ENCODE results near the gene SMIM7.
"Not testable (repeated sequence)": the region's sequence is repeated elsewhere in the genome, so short reads cannot be mapped to it uniquely, and the experiment has no call there.

The SMIM7 gene

DNA sequence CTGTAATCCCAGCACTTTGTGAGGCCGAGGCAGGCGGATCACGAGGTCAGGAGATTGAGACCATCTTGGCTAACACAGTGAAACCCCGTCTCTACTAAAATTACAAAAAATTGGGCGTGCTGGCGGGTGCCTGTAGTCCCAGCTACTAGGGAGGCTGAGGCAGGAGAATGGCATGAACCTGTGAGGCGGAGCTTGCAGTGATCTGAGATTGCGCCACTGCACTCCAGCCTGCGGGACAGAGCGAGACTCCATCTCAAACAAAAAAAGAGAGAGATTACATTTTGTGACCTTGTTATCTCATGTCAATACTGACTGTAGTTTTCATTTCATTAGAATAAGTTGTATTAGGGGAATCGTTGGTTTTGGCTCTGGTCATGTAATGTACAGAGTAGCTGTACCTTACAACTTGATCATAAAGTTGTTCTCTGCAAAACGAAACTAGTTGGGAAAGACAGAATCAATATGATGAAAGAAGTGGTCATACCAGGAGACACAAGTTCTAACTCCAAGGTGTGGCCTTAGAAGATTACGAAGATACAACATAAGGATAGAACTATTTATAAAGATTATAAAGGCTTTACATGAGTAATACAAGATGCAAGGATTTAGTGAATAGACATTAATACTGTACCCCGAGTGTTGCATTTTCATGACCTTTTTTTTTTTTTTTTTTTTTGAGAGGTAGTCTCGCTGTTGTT lies 16.3 kb upstream of the SMIM7 start:
- Histone ChIP-seq H3K4me2 (ENCODE audit: low read length) (no peak overlapping the region), H3F3A (ENCODE audit: control insufficient read depth, insufficient read depth) (no peaks in the 10 kb centered on the region), H3K9me2 (replicated peaks; ENCODE audit: control insufficient read depth, low read length) (no peaks in the 10 kb centered on the region), H3K4me3 (ENCODE audit: low read length) (no peak overlapping the region), H3K79me2 (ENCODE audit: control insufficient read depth, low read length) (peaks cover 49% of the 10 kb centered on the region), H4K20me1 (ENCODE audit: control insufficient read depth, insufficient read depth, low read depth, low read length) (no peaks in the 10 kb centered on the region), H3K9me3 (ENCODE audit: control insufficient read depth, insufficient read depth, low read length) (no peaks in the 10 kb centered on the region), H3K27me3 (ENCODE audit: control insufficient read depth, low read length) (no peaks in the 10 kb centered on the region), H3K36me3 (ENCODE audit: control insufficient read depth, low read length) (peaks cover 50% of the 10 kb centered on the region), H3K4me1 (ENCODE audit: control insufficient read depth, low read length) (no peaks in the 10 kb centered on the region), H3K27ac (ENCODE audit: low read depth, low read length) (no peak overlapping the region)
- no peak for TF ChIP-seq CTCF (IDR thresholded peaks at IDR 0.05; ENCODE audit: low read depth, low read length, poor library complexity, severe bottlenecking)
- TF ChIP-seq EZH2phosphoT487 (IDR thresholded peaks at IDR 0.05; ENCODE audit: borderline replicate concordance, low read length) = no peak

GRCh38 chr19:16673839-16674238 lies 13.9 kb upstream of the SMIM7 start:
- H3K4me2 ChIP-seq (ENCODE audit: low read length); H3K4me3 ChIP-seq (ENCODE audit: low read length); H4K20me1 ChIP-seq (ENCODE audit: control insufficient read depth, insufficient read depth, low read depth, low read length); H3F3A ChIP-seq (ENCODE audit: control insufficient read depth, insufficient read depth); H3K4me1 ChIP-seq (ENCODE audit: control insufficient read depth, low read length); H3K27ac ChIP-seq (ENCODE audit: low read depth, low read length); H3K9me3 ChIP-seq (ENCODE audit: control insufficient read depth, insufficient read depth, low read length); H3K27me3 ChIP-seq (ENCODE audit: control insufficient read depth, low read length); H3K9me2 ChIP-seq (replicated peaks; ENCODE audit: control insufficient read depth, low read length): not testable (repeated sequence)
- Histone ChIP-seq H3K36me3 (ENCODE audit: control insufficient read depth, low read length) (peaks cover 43% of the 10 kb centered on the region), H3K79me2 (ENCODE audit: control insufficient read depth, low read length) (peaks cover 66% of the 10 kb centered on the region)

GRCh38 chr19:16673231-16673630 lies 13.3 kb upstream of the SMIM7 start:
- Histone ChIP-seq H3F3A (ENCODE audit: control insufficient read depth, insufficient read depth) (no peaks in the 10 kb centered on the region), H3K27ac (ENCODE audit: low read depth, low read length) (no peak overlapping the region), H3K4me2 (ENCODE audit: low read length) (no peak overlapping the region), H4K20me1 (ENCODE audit: control insufficient read depth, insufficient read depth, low read depth, low read length) (no peaks in the 10 kb centered on the region), H3K4me3 (ENCODE audit: low read length) (no peak overlapping the region), H3K36me3 (ENCODE audit: control insufficient read depth, low read length) (peaks cover 43% of the 10 kb centered on the region), H3K27me3 (ENCODE audit: control insufficient read depth, low read length) (no peaks in the 10 kb centered on the region), H3K4me1 (ENCODE audit: control insufficient read depth, low read length) (no peaks in the 10 kb centered on the region), H3K79me2 (ENCODE audit: control insufficient read depth, low read length) (peaks cover 72% of the 10 kb centered on the region), H3K9me2 (replicated peaks; ENCODE audit: control insufficient read depth, low read length) (no peaks in the 10 kb centered on the region), H3K9me3 (ENCODE audit: control insufficient read depth, insufficient read depth, low read length) (no peaks in the 10 kb centered on the region)
- TF ChIP-seq EZH2phosphoT487 (IDR thresholded peaks at IDR 0.05; ENCODE audit: borderline replicate concordance, low read length) = no peak
- TF ChIP-seq CTCF (IDR thresholded peaks at IDR 0.05; ENCODE audit: low read depth, low read length, poor library complexity, severe bottlenecking) = no peak

DNA sequence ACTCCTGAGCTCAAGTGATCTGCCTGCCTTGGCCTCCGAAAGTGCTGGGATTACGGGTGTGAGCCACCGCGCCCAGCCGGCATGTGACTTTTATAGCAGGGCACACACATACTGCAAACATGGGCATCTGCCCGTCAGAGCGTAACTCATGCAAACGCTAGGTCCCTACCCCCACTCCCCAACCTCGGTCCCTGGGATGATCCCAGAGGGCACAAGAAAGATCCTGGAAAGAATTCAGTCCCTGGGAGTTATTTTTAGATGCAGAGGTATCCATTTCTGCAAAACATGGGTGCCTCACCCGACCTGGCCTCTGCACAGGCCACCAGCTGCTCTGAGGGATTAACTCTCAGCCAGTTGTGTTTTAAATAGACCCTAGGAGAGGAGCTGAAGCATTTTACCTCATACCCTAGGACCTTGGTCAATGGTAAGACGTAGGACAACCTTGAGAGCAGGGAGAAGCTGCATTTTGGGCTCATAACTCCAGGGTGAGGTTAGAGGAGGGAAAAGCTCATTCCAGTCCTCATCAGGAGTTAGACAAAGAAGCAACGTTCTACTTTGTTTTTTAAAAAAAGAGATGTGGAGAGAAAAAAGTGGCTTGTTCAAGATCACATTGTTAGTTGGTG lies 11.8 kb upstream of the SMIM7 start:
- H3K4me2 ChIP-seq (ENCODE audit: low read length) = no peak overlapping the region
- H4K20me1 ChIP-seq (ENCODE audit: control insufficient read depth, insufficient read depth, low read depth, low read length) = no peaks in the 10 kb centered on the region
- peaks cover 76% of the 10 kb centered on the region for H3K79me2 ChIP-seq (ENCODE audit: control insufficient read depth, low read length)
- peaks cover 43% of the 10 kb centered on the region for H3K36me3 ChIP-seq (ENCODE audit: control insufficient read depth, low read length)
- no peak overlapping the region for H3K4me3 ChIP-seq (ENCODE audit: low read length)
- H3K27ac ChIP-seq (ENCODE audit: low read depth, low read length) = no peak overlapping the region
- no peaks in the 10 kb centered on the region for H3K4me1 ChIP-seq (ENCODE audit: control insufficient read depth, low read length)
- H3K27me3 ChIP-seq (ENCODE audit: control insufficient read depth, low read length) = no peaks in the 10 kb centered on the region
- TF ChIP-seq EZH2phosphoT487 (IDR thresholded peaks at IDR 0.05; ENCODE audit: borderline replicate concordance, low read length) (no peak), CTCF (IDR thresholded peaks at IDR 0.05; ENCODE audit: low read depth, low read length, poor library complexity, severe bottlenecking) (no peak)
- H3K9me2 ChIP-seq (replicated peaks; ENCODE audit: control insufficient read depth, low read length) = no peaks in the 10 kb centered on the region
- H3K9me3 ChIP-seq (ENCODE audit: control insufficient read depth, insufficient read depth, low read length) = no peaks in the 10 kb centered on the region
- H3F3A ChIP-seq (ENCODE audit: control insufficient read depth, insufficient read depth) = no peaks in the 10 kb centered on the region
